ENCODE measurements around the gene NTM.

The NTM gene

DNA sequence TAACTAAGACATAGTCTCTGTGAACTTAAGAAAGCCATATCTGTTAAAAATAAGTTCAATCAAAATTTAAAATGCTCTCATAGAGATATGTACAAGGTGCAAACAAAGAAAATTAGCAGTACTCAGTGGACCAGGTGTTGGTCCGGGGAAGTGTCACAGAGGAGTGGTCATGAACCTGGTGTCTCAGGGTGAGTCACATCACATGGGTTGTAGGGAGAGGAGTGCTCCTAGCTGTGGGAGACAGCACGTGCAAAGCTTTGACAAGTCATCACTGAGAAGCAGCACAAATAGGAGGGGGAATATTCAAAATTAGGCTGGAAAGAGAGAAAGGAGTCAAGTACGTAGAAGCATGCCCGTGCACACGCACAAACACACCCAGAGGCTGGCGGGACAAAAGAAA, 438.1 kb downstream of the NTM start:
- no peak for DNase-seq

GRCh38 chr11:131809203-131809918, 438.9 kb downstream of the NTM start:
- DNase-seq = no peak

DNA sequence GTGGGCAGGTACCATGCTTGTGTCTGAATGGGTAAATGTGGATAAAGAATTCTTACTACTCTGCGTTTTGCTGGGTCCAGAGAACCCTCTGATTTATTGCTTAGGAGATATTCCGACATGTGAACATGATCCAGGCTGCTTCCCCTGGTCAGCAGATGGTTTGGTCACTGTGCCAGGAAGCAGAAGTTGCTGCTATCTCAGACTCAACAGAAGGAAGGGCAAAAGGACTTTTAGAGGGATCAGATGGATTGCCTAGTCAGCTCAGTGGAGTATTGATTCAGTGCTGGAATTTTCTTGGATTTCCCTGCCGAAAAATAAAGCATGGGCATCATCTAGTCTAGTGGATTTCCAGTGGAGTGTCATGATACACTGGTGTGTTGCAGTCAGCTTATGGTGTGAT, 440.1 kb downstream of the NTM start:
- no peak for DNase-seq

DNA sequence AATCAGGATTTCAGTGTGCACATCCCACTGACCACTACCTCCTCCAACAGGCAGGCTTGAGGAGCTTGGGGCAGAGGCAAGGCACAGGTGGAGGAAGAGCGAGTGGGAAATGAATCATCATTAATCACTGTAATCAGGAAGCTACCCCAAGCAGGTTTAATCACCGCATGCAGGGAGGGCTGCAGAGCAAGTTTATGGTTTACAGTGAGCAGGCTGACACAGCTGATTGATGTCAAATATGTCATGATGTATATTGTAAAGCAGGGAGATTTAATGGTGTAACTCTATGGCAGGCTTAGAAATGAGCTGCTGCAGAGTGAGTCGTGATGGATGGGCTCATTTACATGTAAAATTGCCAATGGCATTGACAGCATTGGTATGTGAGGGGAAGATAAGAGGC, 441.0 kb downstream of the NTM start:
- no peak for DNase-seq

DNA sequence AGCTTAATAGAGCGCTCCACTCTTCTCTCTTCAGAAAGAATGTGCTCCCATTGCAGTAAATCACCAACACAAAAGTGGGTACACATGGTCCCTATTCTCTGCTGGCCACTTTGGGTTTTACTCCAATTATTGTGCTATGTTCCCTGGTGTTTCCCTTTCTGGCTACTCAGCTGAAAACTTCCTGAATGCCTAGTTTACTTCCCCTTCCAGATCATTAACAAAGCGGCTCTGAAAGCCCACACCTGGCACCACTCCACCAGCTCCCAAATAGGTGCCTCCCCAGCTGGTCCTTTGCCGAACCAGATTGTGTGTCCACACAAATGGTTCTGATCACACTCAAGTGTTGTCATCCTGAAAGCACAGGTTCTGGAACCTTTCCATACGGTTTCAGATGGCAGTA, 443.7 kb downstream of the NTM start:
- DNase-seq = no peak

DNA sequence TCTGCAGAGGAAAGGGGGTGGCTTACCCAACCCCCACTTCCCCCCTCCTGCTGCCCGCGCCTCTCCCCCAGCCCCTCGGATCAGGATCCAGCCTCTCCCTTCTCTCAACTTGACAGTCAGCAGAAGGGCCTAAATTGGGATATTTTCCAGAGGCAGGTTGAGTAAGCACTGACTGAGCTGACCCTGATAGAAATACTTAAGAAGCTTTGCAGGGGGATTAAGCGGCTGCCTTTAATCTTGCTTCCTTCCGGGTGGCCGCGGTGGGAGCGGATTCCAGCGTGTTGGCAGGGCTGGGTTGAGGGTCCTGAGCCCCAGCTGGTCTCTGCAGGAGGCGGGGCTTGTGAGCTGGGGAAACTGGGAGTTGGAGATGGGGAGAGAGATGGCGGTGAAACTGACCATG, 445.2 kb downstream of the NTM start:
- DNase-seq = no peak

DNA sequence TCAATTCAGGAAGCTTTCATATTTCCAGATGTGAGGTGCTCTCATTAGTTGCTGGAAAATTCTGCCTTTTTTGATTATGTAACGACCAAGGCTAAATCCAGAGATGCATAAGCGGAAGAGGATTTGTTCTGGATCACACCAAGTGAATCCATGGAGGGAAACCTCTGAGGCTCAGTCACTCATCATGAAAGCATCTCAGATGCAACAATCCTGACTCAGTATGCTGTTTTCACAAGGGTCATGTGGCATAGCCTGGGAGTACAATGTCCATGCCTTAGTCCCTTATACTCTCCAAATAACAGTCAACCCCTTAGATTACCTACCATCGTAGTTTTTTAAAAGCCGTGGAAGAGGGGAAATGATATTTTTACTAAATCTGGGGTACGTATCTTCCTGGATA, 445.6 kb downstream of the NTM start:
- DNase-seq = no peak

- DNase-seq = no peak
Measured at GRCh38 chr11:131817687-131818188, 447.3 kb downstream of the NTM start.

- no peak for DNase-seq
Measured at GRCh38 chr11:131819865-131820264, 449.4 kb downstream of the NTM start.

GRCh38 chr11:131822506-131822905, 452.1 kb downstream of the NTM start:
- DNase-seq = no peak

DNA sequence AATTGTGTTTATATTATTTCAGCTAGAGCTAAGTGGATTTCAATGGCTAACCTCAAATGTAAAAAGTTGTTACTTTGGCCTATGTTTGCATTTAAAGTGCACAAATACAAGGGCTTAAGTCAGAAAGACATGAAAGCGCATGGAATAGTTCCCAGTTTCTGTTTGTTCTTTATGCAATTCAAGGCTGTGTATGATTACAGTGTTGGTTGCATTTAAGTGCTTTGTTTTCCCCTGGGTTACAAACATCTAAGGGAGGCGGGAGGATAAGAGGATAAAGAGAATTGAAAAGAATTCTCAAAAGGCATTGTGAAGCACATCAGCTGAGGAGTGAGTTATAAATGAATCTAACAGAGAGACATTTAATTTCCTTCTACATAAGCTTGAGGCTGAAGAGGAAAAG, 453.4 kb downstream of the NTM start:
- no peak for DNase-seq

- no peak for DNase-seq
Measured at GRCh38 chr11:131824771-131825170, 454.4 kb downstream of the NTM start.

DNA sequence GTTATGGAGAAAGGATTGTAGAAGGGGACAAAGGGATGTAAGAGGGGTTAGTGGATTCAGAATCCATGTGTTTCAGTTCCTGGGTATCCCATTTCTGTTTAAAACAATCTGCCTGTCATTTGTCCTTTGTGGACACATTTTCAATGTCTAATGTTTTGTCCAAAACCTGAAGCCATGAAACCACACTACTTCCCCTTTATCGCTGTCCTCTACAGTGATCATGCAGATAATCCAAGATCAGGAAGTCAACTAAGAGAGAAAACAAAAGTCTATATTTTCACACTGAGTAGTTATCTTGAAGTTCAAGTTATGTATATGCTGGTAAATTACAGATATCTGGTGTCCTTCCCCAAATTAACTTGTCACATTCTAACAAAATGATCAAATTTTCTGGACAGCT, 457.0 kb downstream of the NTM start:
- no peak for DNase-seq

GRCh38 chr11:131829725-131830124, 459.3 kb downstream of the NTM start:
- DNase-seq = no peak

GRCh38 chr11:131832079-131832478, 461.7 kb downstream of the NTM start:
- no peak for DNase-seq

DNA sequence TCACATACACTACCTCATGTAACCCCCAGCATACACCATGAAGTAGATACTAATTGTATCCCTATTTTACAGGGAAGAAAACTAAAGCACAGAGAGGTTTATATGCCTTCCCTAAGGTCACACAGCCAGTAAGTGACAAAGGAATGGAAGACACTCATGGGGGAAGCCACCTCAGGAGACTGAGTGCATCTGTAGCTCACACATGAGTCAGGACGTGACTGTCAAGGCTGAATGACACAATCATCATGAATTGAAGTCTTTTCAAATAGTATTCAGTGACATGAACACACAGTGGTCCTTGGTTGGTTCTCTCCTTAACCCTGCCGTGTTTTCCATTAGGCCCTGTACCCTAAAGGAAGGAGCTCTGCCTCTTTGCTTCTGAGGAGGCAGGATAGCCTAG, 463.0 kb downstream of the NTM start:
- no peak for DNase-seq

- DNase-seq = no peak
Measured at GRCh38 chr11:131837562-131837961, 467.1 kb downstream of the NTM start.

DNA sequence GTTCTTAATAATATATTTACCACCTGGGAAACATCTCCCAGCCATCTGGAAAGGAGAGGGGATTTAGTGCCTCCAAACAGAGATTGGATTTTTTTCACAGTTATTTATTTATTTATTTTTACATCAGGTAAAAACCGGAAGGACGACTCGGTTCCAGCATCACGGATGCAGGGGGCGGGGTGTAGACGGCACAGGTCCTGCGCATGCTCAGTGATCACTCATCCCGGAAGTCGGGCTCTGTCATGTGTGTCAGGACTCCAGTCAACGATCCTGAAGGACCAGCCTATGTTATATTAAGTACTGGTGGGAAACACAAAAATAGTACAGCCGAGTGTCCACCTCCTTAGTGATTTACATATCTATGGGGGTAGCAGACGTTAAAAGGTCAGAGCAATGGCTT, 467.6 kb downstream of the NTM start:
- DNase-seq = no peak

GRCh38 chr11:131839326-131839725, 468.9 kb downstream of the NTM start:
- no peak for DNase-seq

DNA sequence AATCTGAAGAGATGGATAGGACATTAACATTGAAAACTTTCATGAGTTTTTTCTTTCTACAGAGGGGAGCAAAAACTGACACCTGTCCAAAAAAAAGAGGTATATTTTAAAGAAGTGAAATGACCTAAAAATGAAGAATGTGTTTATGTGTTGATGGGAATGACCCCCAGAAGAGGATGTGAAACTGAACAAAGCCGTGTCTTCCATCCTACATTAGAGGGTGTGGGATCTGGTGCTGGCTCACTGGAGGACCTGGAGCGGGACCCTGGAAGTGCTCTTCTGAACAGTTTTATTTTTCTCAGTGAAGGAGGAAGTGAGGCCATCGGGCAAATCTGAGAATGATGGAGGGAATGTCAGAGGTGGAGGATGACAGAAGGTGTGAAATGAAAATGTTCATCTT, 470.1 kb downstream of the NTM start:
- no peak for DNase-seq

GRCh38 chr11:131841028-131841427, 470.6 kb downstream of the NTM start:
- DNase-seq = no peak

- no peak for DNase-seq
Measured at GRCh38 chr11:131841925-131842635, 471.7 kb downstream of the NTM start.

DNA sequence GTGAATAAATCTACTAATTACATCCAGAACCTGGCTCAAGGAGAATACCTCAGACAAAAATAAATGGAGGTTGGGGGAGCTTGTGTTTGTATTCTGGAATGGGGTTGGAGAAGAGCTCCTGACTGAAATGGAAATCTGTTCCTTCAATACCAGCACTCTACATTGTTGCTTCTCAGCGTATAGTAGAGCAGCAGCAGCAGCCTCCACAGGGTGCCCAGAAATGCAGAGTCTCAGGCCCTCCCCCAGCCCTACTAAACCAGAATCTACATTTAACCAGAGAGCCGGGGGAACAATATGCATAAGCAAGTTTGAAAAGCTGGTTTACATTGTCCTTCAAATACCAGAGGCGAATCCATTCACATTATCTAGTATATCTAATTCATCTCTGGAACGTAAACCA, 474.8 kb downstream of the NTM start:
- DNase-seq = no peak

- no peak for DNase-seq
Measured at GRCh38 chr11:131849485-131849884, 479.1 kb downstream of the NTM start.

GRCh38 chr11:131850507-131850906, 480.1 kb downstream of the NTM start:
- DNase-seq = no peak
